GM19438 (cell line): ENCODE data around the gene ZNF816.
"Not testable (repeated sequence)": the region's sequence is repeated elsewhere in the genome, so short reads cannot be mapped to it uniquely, and the experiment has no call there.

Source experiments
- ATAC-seq: cut with Tn5 transposase; IDR thresholded peaks from one replicate; pipeline ENCODE4 v1.9.1; 2021; ENCODE audit warnings: low read depth; ENCODE audit not compliant: unreplicated experiment

ZNF816 gene

GRCh38 chr19:52961981-52962380 is 700 bp downstream of the ZNF816 start:
- ATAC-seq: no peak

DNA sequence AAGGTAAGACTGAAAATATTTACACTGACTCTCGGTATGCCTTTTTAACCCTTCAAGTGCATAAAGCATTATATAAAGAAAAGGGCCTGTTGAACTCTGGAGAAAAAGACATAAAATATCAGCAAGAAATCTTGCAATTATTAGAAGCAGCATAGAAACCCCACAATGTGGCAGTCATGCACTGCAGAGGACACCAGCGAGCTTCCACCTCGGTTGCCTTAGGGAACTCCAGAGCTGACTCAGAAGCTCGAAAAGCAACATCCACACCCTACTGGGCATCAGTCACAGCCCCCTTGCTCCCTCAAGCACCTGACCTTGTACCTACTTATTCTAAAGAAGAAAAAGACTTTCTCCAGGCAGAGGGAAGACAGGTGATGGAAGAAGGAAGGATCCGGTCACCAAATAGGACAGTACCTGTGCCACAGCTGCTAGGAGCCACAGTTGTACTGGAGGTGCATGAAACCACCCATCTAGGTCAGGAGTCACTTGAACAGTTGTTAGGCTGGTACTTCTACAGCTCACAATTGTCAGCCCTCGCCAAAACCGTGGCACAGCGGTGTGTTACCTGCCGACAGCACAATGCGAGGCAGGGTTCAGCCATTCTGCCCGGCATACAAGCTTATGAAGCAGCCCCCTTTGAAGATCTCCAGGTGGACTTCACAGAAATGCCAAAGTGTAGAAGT is 2.9 kb downstream of the ZNF816 start:
- no peak for ATAC-seq

DNA sequence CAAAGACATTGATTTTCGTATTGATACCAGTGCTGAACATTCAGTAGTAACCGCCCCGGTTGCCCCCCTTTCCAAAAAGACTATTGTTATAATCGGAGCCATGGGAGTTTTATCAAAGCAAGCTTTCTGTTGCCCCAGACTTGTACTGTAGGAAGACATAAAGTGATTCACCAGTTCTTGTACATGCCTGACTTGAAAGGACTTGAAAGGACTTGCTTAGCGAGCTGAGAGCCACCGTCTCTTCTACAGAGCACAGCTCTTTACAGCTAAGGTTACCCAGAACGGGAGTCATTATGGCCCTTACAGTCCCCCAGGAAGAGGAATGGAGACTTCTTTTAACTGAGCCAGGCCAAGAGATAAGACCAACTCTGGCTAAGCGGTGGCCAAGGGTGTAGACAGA is 5.1 kb downstream of the ZNF816 start:
- no peak for ATAC-seq

- no peak for ATAC-seq
Observed at GRCh38 chr19:52956917-52957316, 5.8 kb downstream of the ZNF816 start.

DNA sequence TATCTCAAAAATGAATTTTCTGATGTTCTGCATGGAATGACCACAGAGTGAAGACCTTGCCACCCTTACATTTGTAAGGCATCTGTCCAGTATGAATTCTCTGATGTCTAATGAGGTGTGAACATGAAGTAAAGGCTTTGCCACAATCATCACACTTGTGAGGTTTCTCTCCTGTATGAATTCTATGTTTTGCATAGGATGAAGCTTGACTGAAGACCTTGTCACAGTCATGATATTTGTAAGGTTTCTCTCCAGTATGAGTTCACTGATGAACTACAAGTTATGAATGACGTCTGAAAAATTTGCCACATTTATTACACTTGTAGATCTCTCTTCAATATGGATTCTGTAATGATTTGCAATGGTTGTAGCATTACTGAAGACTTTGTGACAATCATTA is 13.3 kb downstream of the ZNF816 start:
- ATAC-seq: no peak

DNA sequence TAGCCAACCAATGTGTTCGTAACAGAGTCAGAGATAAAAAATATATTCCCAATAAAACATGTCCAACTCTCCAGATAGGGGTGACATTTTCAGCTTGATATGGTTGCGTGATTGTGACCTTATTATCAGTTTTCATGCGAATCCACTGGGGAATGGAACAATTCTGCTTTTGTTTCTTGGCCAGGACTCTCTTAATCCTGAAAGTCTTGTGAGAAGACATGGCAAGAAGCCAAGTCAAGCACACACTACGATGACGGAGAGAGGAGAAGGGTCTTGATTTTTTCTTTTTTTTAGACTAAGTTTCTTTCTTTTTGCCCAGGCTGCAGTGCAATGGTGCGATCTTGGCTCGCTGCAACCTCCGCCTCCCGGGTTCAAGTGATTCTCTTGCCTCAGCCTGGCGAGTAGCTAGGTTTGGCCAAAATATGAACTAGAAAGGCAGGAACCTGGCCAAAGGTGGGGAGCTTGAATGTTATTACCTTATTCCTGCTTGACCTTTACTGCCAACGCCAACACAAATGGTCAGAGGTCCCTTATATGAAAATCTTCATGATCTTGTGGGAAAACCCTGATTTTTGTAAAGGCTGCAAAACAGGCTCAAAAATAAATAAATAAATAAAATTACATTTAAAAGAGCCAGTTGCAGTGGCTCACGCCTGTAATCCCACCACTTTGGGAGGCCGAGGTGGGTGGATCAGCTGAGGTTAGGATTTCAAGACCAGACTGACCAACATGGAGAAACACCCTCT is 14.5 kb downstream of the ZNF816 start:
- ATAC-seq: no peak

- no peak for ATAC-seq
Observed at GRCh38 chr19:52946322-52947310, 16.1 kb downstream of the ZNF816 start.

GRCh38 chr19:52945652-52946321 is 16.9 kb downstream of the ZNF816 start:
- ATAC-seq: no peak

DNA sequence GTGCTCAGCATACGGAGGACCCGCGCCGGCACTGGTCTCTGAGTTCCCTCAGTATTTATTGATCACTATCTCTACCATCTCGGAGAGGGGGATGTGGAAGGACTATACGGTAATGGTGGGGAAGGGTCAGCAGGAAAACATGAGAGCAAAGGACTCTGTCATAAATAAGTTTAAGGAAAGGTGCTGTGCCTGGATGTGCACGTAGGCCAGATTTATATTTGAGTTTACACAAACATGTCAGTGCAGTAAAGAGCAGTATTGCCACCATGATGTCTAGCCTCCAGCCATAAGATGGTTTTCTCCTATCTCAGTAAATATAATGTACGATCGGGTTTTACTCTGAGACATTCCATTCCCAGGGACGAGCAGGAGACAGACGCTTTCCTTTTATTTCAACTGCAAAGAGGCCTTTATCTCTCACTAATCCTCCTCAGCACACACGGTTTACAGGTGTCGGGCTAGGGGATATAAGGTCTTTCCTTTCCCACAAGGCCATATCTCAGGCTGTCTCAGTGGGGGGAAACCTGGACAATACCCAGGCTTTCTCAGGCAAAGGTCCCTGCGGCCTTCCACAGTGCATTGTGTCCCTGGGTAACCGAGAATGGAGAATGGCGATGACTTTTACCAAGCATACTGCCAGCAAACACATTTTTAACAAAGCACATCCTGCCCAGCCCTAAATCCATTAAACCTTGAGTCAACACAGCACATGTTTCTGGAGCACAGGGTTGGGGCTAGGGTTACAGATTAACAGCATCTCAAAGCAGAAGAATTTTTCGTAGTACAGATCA is 17.8 kb downstream of the ZNF816 start:
- not testable (repeated sequence) for ATAC-seq

DNA sequence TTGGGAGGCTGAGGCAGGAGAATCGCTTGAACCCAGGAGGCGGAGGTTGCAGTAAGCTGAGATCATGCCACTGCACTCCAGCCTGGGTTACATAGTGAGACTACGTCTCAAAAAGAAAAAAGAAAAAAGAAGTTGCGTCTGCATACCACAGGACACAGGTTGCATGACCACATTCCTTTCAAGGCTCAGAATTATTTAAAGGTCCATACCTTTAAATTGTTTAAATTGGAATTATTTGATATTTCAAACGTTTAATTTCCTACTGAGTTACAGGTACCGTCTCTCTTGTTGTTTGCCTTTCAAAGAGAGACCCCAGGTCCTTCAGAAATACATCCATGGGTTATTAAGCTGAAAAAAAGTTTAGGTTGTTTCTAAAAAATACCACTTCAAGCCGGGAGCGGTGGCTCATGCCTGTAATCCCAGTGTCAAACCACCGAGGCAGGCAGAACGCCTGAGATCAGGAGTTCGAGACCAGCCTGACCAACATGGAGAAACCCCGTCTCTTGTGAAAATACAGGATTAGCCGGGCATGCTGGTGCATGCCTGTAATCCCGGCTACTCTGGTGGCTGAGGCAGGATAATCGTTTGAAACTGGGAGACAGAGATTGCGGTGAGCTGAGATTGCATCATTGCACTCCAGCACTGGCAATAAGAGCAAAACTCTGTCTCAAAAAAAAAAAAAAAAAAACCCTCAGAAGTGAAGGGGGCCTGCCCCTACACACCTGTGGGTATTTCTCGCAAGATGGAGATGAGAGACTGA is 18.6 kb downstream of the ZNF816 start:
- ATAC-seq: no peak

GRCh38 chr19:52943134-52943883 is 19.4 kb downstream of the ZNF816 start:
- no peak for ATAC-seq

- ATAC-seq: peak; percentile 93
Observed at GRCh38 chr19:52942386-52943133, 20.1 kb downstream of the ZNF816 start.

GRCh38 chr19:52941941-52942385 is 20.7 kb downstream of the ZNF816 start:
- peak; percentile 28 for ATAC-seq

- not testable (repeated sequence) for ATAC-seq
Observed at GRCh38 chr19:52941523-52941922, 21.2 kb downstream of the ZNF816 start.

GRCh38 chr19:52940905-52941304 is 21.8 kb downstream of the ZNF816 start:
- not testable (repeated sequence) for ATAC-seq

GRCh38 chr19:52938761-52939160 is 23.9 kb downstream of the ZNF816 start:
- ATAC-seq: no peak

DNA sequence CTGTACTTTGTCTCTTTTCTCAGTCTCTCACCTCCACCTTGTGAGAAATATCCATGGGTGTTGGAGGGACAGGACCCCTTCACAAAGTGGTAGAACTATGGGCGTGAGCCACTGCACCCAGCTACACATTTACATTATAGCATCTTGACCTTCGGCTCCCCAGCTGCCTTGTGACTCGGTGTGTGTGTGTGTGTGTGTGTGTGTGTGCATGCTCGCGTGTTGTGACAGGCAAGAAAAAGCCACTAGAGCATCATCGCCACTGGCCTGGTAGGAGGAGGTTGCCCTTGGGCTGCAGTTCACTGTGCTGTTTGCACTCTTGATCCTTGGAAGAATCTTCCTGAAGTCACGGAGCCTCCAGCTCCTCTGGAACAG is 25.7 kb downstream of the ZNF816 start:
- no peak for ATAC-seq
